HL-60/S4 treated with phorbol 12-myristate 13-acetate at 8.2 ng/mL for 4 days and 3 days (cell line): Measurements from ENCODE around the gene TJP3.

Experiments used
- in situ Hi-C: fragments of 300-500 bp; cut with MboI; formaldehyde crosslinking; loops from 2 replicates; pipeline ENCODE4 v1.15.0; 2022; ENCODE audit warnings: low sequenced_read_pairs

The TJP3 gene

GRCh38 chr19:3710265-3710812, 2.2 kb downstream of the TJP3 start:
- in situ Hi-C loops: no loop called here

- in situ Hi-C loops: no loop called here
Observed at GRCh38 chr19:3712663-3713611, 4.8 kb downstream of the TJP3 start.

- in situ Hi-C loops: no loop called here
Observed at GRCh38 chr19:3716147-3716668, 8.0 kb downstream of the TJP3 start.

GRCh38 chr19:3719868-3720267, 11.7 kb downstream of the TJP3 start:
- in situ Hi-C loops: no loop called here

DNA sequence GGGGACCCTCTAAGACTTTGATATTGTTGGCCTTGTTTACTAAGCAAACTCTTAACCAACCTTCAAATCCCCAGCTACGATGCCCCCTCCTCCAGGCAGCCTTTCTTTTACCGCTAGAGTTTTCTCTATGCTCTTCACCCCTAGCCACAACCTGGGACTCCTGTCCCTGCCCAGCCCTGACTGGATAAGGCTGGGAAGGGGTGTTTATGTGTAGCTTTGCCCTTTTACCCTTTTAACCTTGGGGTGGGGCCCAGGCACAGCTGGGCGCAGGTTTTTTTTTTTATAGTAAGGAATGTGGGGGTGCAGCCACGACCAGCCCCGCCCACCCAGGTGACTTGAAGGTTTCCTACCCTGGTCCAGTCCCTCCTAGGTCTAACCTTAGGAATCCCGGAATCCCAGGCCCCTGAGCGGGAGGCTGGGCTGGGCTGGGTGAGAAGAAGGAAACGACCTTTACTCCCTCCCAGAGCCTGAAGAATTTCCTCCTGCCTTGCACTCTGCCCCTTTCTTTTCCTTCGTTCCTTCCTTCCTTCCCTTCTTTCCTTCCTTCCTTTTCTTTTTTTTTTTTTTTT, 12.2 kb downstream of the TJP3 start:
- in situ Hi-C loops: no loop called here

DNA sequence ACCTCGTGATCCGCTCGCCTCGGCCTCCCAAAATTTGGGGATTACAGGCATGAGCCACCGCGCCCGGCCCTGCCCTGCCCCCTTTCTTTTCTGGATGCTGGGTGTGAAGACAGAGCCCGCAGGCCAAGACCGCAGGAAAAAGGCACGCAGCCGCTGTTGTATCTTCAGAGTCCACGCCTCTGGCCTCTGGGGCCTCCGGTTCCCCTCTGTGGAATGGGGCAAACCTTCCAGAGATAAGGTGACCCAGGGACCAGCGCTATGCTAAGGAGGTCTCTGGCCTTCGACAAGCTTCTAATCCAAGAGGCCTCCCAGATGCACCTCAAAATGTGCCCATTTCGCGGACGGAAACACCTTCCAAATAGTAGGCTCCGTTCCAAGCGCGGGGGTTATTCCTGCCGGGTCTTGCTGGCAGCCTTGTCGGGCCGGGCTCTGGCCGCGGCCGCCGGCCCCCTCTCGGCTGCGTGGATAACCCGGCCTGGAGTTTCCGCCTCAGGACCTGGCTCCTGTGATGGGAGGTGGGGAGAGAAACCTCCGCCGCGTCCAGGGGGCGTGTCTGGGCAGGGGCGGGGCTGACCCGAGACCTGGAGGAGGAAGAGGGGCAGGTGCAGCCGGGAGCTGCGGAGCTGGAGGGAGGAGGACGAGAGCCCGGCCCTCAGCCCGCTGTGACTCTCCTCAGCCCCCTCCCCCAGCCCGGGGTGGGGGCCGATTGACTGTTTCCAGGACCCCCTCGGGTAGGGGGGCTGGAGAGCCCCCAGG, 13.1 kb downstream of the TJP3 start:
- in situ Hi-C loops: no loop called here

- in situ Hi-C loops: no loop called here
Observed at GRCh38 chr19:3721887-3722442, 13.8 kb downstream of the TJP3 start.

DNA sequence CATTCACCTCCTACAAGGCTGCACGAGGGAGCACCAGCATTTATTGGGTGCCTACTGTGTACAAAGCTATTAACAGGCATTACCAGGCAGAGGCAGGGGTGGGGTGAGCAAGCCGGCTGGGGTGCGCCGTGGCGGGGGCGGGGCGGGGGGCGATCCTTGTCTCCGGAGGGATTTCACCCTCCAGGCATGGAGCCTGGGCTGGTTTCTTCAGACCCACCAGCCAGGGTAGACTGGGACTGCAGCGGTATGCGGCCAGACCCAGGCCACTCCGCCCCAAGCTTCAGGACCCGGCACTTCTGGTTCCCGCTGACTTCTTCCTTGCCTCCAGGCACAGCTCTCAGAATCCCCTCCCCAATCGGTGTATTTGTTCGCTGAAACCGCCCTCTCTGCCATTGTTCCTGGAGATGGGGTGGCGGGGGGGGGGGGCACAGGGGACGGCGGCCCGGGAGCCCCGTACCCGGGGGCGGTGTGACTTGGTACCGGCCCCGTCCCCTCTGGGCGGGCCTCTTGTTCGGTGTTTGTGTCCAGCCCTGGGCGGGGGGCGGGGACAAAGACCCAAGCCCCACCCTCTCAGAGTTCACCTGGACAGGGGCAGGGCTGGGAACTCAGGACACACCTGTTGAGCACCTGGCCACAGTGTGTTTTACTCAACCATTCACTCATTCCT, 14.4 kb downstream of the TJP3 start:
- in situ Hi-C loops: no loop called here

DNA sequence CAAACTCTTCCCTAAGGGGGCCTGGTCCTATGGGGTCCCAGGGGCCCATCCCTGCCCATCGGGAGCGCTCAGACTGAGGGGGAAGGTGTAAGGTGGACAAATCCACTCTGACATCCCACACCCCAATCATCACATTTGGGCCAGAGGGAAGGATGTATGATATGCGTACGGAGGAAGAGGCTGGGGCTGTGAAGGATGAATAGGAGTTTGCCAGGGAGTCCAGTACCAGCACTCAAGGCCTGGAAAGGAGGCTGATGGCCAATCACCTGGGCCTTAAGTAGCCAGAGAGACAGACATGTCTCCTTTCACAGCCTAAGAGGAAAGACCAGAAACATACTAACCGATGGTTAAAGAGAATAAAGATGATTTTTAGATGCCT, 14.9 kb downstream of the TJP3 start:
- in situ Hi-C loops: no loop called here

GRCh38 chr19:3723883-3724282, 15.7 kb downstream of the TJP3 start:
- in situ Hi-C loops: no loop called here

DNA sequence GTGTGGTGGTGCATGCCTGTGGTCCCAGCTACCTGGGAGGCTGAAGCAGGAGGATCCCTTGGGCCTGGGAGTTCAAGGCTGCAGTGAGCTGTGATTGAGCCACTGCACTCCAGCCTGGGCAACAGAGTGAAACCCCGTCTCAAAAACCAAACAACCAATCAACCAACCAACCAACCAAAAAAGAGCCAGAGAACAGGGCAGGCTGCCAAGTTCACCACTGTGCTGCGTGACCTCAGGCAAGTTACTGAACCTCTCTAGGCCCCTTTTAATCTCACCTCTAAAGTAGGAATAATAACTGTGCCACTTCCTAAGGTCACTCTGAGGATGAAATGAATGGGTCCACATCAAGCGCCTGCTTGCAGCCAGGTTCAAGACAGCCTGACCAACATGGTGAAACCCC, 16.9 kb downstream of the TJP3 start:
- in situ Hi-C loops: no loop called here

DNA sequence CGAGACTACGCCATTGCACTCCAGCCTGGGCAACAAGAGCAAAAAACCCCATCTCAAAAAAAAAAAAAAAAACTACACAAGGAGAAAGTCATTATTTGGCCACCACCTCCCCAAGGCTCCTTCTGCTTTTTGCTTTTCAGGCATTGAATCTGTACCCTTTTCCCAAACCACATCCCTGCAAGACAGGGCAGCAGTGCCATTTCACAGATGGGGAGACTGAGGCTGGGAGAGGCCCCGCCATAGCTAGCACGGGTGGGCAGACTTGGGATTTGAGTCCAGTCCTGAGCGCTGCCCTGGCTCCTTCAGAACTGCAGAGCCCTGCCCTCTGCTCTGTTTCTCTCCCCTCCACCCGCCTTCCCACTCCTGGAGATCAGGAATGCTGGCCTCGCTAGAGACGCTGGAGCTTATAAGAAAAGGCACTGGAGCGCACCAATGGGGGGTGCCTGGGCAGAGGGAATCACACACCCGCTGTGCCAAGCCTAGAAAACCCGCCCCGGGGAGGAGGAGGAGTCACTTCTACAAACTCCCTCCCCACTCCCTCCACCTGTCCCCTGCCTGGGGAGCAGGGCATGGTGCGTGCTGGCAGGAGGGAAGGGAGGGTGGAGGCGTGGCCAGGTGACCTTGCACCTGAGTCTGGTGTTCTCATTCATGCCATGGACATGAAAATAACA, 17.6 kb downstream of the TJP3 start:
- in situ Hi-C loops: no loop called here

DNA sequence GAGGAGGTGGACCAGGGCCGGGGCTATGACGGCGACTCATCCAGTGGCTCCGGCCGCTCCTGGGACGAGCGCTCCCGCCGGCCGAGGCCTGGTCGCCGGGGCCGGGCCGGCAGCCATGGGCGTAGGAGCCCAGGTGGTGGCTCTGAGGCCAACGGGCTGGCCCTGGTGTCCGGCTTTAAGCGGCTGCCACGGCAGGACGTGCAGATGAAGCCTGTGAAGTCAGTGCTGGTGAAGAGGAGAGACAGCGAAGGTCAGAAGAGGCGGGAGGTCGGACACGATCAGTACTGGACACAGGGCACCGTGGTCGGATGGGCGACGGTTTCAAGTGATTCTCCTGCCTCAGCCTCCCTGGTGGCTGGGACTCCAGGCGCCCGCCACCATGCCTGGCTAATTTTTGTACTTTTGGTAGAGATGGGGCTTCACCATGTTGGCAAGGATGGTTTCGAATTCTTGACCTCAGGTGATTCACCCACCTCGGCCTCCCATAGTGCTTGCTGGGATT, 22.3 kb downstream of the TJP3 start:
- in situ Hi-C loops: no loop called here

GRCh38 chr19:3732108-3732507, 23.9 kb downstream of the TJP3 start:
- in situ Hi-C loops: no loop called here

DNA sequence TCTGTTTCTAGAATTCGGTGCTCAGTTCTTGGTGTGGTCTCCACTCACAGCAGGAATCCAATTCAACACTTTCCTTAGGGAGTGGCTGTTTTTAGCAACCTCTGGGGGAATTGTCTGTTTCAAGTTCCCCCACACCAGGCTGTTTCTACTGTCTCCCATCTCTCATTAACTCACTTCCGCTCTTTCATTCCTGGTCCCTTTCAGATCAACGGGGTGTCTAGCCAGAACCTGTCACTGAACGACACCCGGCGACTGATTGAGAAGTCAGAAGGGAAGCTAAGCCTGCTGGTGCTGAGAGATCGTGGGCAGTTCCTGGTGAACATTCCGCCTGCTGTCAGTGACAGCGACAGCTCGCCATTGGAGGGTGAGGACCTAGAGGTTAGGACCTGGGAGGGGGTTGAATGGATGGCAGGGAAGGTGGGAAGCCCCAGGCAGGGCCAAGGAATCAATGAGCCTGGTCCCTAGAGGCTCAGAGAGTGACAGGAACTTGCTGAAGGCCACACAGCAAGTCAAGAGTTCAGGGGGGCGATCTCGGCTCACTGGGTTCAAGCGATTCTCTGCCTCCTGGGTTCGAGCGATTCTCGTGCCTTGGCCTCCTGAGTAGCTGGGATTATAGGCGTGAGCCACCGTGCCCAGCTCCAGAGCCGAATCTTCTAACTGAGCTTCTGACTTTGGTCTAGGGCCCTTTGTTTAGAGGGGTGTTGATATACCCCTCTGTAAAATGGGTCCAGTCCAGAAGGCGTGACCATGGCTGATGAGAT, 25.5 kb downstream of the TJP3 start:
- in situ Hi-C loops: no loop called here

DNA sequence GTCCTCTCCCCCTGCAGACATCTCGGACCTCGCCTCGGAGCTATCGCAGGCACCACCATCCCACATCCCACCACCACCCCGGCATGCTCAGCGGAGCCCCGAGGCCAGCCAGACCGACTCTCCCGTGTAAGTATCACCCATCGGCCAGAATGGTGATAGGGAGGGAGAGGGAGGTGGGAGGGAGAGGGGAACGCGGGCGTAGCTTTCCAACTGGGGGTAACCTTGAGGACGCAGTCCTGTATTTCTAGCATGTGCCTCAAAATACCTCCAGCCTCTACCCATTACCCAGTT, 26.1 kb downstream of the TJP3 start:
- in situ Hi-C loops: no loop called here

DNA sequence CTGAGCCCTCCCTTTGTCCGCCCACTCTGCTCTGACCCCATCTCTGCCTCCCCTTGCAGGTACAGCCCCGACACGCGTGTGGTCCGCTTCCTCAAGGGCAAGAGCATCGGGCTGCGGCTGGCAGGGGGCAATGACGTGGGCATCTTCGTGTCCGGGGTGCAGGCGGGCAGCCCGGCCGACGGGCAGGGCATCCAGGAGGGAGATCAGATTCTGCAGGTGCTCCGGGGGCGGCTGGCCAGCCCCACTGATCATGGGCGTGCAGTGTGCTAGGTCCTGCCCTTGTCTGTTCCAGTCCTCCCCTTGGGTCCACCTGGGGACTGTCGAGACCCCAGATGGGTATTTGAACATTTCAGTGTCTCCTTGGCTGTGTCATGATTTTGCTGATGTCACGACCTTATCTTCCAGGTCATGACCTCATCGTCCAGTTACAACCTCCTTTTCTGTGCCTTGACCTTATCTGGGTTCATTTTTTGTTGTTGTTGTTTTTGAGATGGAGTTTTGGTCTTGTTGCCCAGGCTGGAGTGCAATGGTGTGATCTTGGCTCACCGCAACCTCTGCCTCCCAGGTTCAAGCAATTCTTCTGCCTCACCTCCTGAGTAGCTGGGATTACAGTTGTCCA, 28.0 kb downstream of the TJP3 start:
- in situ Hi-C loops: no loop called here

DNA sequence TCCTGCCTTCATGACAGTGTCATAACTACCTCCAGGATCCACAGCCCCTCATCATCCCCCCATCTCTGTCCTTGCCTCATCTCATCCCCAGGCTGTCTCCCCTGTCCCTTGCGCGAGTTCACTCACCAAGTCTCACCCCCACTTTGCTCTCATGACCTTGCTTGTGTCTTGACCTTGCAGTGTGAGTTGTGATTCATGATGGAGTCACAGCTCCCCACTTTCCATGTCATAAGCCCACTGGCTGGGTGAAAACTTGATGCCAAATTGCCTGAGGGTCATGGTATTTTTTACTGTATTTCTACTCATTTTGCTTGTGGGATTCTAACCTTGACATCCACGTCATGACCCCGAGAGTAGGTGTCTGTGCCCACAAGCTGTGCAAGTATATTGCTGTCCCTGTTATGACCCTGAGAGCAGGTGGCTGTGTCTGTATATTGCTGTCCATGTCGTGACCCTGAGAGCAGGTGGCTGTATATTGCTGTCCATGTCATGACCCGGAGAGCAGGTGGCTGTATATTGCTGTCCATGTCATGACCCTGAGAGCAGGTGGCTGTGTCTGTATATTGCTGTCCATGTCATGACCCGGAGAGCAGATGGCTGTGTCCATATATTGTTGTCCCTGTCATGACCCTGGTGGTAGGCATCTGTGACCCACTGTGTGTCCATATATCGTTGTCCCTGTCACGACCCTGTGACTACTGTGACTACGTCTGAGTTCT, 29.5 kb downstream of the TJP3 start:
- in situ Hi-C loops: no loop called here
